CD4-positive, alpha-beta T cell treated with Interleukin-4 for 4 hours (primary cell): Measurements from ENCODE around the gene CCNY.
"Not testable (repeated sequence)": the region's sequence is repeated elsewhere in the genome, so short reads cannot be mapped to it uniquely, and the experiment has no call there.

Experiments
- DNase-seq: peaks from one replicate; pipeline ENCODE4 v3.0.0-alpha.2; 2020

Gene CCNY

GRCh38 chr10:35412003-35412723, 75.9 kb downstream of the CCNY start:
- DNase-seq = no peak

GRCh38 chr10:35412900-35413491, 76.7 kb downstream of the CCNY start:
- DNase-seq = peak; percentile 19

- DNase-seq = peak; percentile 41
These were observed 77.9 kb downstream of the CCNY start for GRCh38 chr10:35413985-35414861.

- DNase-seq = no peak
These were observed 79.2 kb downstream of the CCNY start for GRCh38 chr10:35415505-35415904.

GRCh38 chr10:35416619-35417312, 80.5 kb downstream of the CCNY start:
- no peak for DNase-seq

GRCh38 chr10:35417313-35417625, 81.0 kb downstream of the CCNY start:
- DNase-seq = no peak

GRCh38 chr10:35417795-35418194, 81.5 kb downstream of the CCNY start:
- no peak for DNase-seq

GRCh38 chr10:35418580-35418979, 82.3 kb downstream of the CCNY start:
- not testable (repeated sequence) for DNase-seq

GRCh38 chr10:35420044-35420443, 83.7 kb downstream of the CCNY start:
- DNase-seq = no peak

GRCh38 chr10:35420827-35421552, 84.7 kb downstream of the CCNY start:
- DNase-seq = no peak

GRCh38 chr10:35421553-35422178, 85.4 kb downstream of the CCNY start:
- no peak for DNase-seq

- DNase-seq = no peak
These were observed 85.9 kb downstream of the CCNY start for GRCh38 chr10:35422228-35422627.

- no peak for DNase-seq
These were observed 87.4 kb downstream of the CCNY start for GRCh38 chr10:35423505-35424306.

- no peak for DNase-seq
These were observed 88.5 kb downstream of the CCNY start for GRCh38 chr10:35424680-35425285.

- no peak for DNase-seq
These were observed 89.3 kb downstream of the CCNY start for GRCh38 chr10:35425595-35425994.

- no peak for DNase-seq
These were observed 90.3 kb downstream of the CCNY start for GRCh38 chr10:35426657-35427056.

- no peak for DNase-seq
These were observed 91.2 kb downstream of the CCNY start for GRCh38 chr10:35427543-35427942.

- no peak for DNase-seq
These were observed 92.2 kb downstream of the CCNY start for GRCh38 chr10:35428521-35428920.

- no peak for DNase-seq
These were observed 96.6 kb downstream of the CCNY start for GRCh38 chr10:35432781-35433338.

- DNase-seq = no peak
These were observed 97.6 kb downstream of the CCNY start for GRCh38 chr10:35433851-35434426.
